OCI-LY7 (cell line): ENCODE data around the gene SLC24A4. TPM values are rescaled to one million over a fixed set of nuclear protein-coding genes. Genes with fewer than 3 reads are reported as not detected.

Source experiments
- BruUV-seq: library from RNA; stranded (reverse); fragments of 400-500 nt; replicated peaks from 2 replicates; lab custom pipeline; 2021; lab: Mats Ljungman, UMichigan
- CTCF ChIA-PET: fragments of 300-600 bp; sonication (Branson Sonifier 250); formaldehyde crosslinking; loops from one replicate; lab custom pipeline; 2022; ENCODE audit warnings: antibody characterized with exemption; ENCODE audit not compliant: unreplicated experiment; lab: Charles Lee
- POLR2A ChIA-PET: fragments of 300-600 bp; sonication (Branson Sonifier 250); formaldehyde crosslinking; loops from one replicate; lab custom pipeline; 2022; ENCODE audit warnings: antibody characterized with exemption; lab: Charles Lee
- DNase-seq: peaks from one replicate; pipeline ENCODE4 v3.0.0-alpha.2; 2015; ENCODE audit warnings: low spot score
- H2AFZ ChIP-seq: fragments of 200-600 bp; sonication (generic), shearing (Covaris generic); 2 replicates; pipeline ENCODE4 v1.6.1; 2014; ENCODE audit warnings: mild to moderate bottlenecking, antibody characterized with exemption, low read length, moderate library complexity
- H3K27ac ChIP-seq: fragments of 200-600 bp; sonication (generic); 2 replicates; pipeline ENCODE4 v1.5.1; 2014; ENCODE audit warnings: mixed run types, low read depth, mild to moderate bottlenecking, moderate library complexity, low read length, inconsistent platforms; ENCODE audit not compliant: poor library complexity, severe bottlenecking
- H3K36me3 ChIP-seq: fragments of 200-600 bp; sonication (generic); 2 replicates; pipeline ENCODE4 v1.6.1; 2014; ENCODE audit warnings: mild to moderate bottlenecking, antibody characterized with exemption, low read length, moderate library complexity, mixed read lengths; ENCODE audit not compliant: insufficient read depth
- H3K4me1 ChIP-seq: fragments of 200-600 bp; sonication (generic); 2 replicates; pipeline ENCODE4 v1.5.1; 2014; ENCODE audit warnings: mild to moderate bottlenecking, low read length; ENCODE audit not compliant: insufficient read depth, poor library complexity, severe bottlenecking
- H3K4me2 ChIP-seq: fragments of 200-600 bp; sonication (generic); 2 replicates; pipeline ENCODE4 v1.6.1; 2014; ENCODE audit warnings: mild to moderate bottlenecking, low read length
- H3K4me3 ChIP-seq: fragments of 200-600 bp; sonication (generic); 2 replicates; pipeline ENCODE4 v1.5.1; 2014; ENCODE audit warnings: mild to moderate bottlenecking, low read depth, low read length; ENCODE audit not compliant: poor library complexity, severe bottlenecking
- H3K79me2 ChIP-seq: fragments of 200-600 bp; sonication (generic); 2 replicates; pipeline ENCODE4 v1.6.1; 2016; ENCODE audit warnings: low read depth, mild to moderate bottlenecking, low read length, moderate library complexity, mixed read lengths; ENCODE audit not compliant: insufficient read depth
- H3K9me2 ChIP-seq: fragments of 200-600 bp; sonication (generic); 2 replicates; pipeline ENCODE4 v1.6.1; 2016; ENCODE audit warnings: mild to moderate bottlenecking, low read length, mixed read lengths; ENCODE audit not compliant: insufficient read depth
- H3K9me3 ChIP-seq: fragments of 200-600 bp; sonication (generic); 2 replicates; pipeline ENCODE4 v1.6.1; 2014; ENCODE audit warnings: mild to moderate bottlenecking, mixed run types, low read length, mixed read lengths
- H4K20me1 ChIP-seq: fragments of 200-600 bp; sonication (generic); 2 replicates; pipeline ENCODE4 v1.6.1; 2014; ENCODE audit warnings: mild to moderate bottlenecking, antibody characterized with exemption, low read length, moderate library complexity, mixed read lengths; ENCODE audit not compliant: insufficient read depth
- EZH2phosphoT487 ChIP-seq: fragments of 200-600 bp; sonication (generic); IDR thresholded peaks from 2 replicates; pipeline ENCODE4 v1.6.1; 2018; ENCODE audit warnings: low read depth, borderline replicate concordance, mild to moderate bottlenecking, mixed run types, antibody characterized with exemption, low read length, moderate library complexity, mixed read lengths
- intact Hi-C: fragments of 100-400 bp; cut with micrococcal nuclease; formaldehyde crosslinking; loops from one replicate; pipeline ENCODE4 v1.10.0; 2022; ENCODE audit not compliant: unreplicated experiment
- total RNA-seq, 2 experiments: library from RNA; depleted of rRNA in 1 of 2; stranded (reverse); fragments of >200 nt in 1 of 2; shearing (Covaris generic) in 1 of 2; gene quantifications; 2 replicates each; pipeline ENCODE4 v1.2.3, GENCODE V29; 2014 to 2022
- TF ChIP-seq, protein P1 (sequence below): fragments of 200-600 bp; sonication (generic); conservative IDR thresholded peaks from 2 replicates; pipeline ENCODE4 v1.5.1; 2014; ENCODE audit warnings: mild to moderate bottlenecking, antibody characterized with exemption, low read length, moderate library complexity, mixed read lengths

SLC24A4 gene
- total RNA-seq, 2 experiments from 2014 or later: not detected

DNA sequence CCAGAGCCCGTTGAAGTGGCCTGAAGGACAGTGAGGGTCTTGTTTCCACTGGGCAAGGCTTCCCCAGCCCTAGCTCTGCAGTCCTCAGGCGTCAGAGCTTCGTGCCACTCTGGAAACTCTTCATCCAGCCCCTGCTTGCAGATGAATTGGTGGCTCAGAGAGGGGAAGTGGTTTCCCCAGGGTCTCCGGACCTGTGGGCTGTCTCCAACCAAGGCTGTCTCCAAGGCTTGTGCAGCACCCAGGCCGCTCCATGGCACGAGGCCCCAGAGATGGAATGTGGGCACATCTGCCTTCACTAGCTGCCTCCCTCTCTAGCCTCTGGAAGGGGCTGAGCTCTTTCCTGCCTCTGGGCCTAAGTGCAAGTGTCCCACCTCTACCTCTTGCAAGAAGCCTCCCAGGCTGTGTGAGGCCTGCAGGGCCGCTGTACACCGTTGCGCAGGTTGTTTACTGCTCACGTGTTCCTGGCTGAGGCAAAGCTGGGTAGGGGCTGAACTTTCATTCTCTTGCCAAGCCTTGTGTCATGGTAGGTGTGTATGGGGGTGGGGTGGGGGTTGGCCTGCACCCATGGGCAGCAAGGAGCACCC lies 201.7 kb downstream of the SLC24A4 start:
- Histone ChIP-seq H2AFZ (no peak overlapping the region), H3K4me2 (no peak overlapping the region), H3K4me3 (no peak overlapping the region), H3K36me3 (no peaks in the 10 kb centered on the region), H4K20me1 (no peaks in the 10 kb centered on the region), H3K79me2 (no peaks in the 10 kb centered on the region), H3K27ac (no peak overlapping the region), H3K9me2 (no peaks in the 10 kb centered on the region), H3K9me3 (no peaks in the 10 kb centered on the region), H3K4me1 (no peaks in the 10 kb centered on the region)
- DNase-seq: no peak
- CTCF ChIA-PET: no interaction called here
- POLR2A ChIA-PET: no interaction called here
- no TSS peak for BruUV-seq
- intact Hi-C loops: no loop called here
- TF ChIP-seq, protein P1, sequence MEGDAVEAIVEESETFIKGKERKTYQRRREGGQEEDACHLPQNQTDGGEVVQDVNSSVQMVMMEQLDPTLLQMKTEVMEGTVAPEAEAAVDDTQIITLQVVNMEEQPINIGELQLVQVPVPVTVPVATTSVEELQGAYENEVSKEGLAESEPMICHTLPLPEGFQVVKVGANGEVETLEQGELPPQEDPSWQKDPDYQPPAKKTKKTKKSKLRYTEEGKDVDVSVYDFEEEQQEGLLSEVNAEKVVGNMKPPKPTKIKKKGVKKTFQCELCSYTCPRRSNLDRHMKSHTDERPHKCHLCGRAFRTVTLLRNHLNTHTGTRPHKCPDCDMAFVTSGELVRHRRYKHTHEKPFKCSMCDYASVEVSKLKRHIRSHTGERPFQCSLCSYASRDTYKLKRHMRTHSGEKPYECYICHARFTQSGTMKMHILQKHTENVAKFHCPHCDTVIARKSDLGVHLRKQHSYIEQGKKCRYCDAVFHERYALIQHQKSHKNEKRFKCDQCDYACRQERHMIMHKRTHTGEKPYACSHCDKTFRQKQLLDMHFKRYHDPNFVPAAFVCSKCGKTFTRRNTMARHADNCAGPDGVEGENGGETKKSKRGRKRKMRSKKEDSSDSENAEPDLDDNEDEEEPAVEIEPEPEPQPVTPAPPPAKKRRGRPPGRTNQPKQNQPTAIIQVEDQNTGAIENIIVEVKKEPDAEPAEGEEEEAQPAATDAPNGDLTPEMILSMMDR: no peak
- TF ChIP-seq EZH2phosphoT487: no peak

DNA sequence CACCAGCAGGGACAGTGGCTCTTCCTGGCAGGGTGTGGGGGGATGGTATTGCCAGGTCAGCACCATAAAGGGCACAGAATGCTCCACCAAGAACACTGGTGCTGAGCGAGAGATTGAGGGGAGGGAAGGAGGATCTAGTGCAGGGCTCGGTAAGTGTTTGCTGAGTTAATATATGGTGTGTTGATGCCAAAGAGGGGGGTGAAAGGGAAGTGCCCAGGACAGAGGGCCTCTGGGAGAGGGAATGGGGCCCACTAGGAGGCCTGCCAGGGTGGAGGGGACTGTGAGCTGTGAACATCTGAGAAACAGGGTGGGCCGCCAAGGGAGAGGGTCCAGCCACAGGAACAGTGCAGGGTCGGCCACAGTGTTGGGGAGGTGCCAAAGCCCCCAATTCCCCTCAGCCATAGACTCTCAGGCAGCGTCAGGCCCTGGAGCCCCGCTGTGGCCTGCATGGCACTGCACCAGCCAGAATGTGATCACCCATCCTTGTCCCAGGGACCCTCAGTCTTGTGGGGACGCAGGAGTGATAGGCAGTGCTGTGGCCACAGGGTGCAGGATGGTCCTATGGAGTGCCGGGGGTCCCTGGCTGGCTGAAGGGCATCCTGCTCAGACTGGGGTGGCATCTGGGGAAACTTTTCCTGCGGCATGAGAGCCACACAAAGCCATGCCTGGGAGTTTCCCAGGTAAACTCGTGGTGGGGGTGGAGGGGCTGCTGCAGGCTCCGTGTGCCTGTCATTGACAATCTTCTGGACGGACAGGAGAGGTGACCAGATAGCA lies 202.5 kb downstream of the SLC24A4 start:
- POLR2A ChIA-PET: no interaction called here
- BruUV-seq: no TSS peak
- Histone ChIP-seq H3K4me2 (no peak overlapping the region), H3K36me3 (no peaks in the 10 kb centered on the region), H4K20me1 (no peaks in the 10 kb centered on the region), H3K9me3 (no peaks in the 10 kb centered on the region), H2AFZ (no peak overlapping the region), H3K9me2 (no peaks in the 10 kb centered on the region), H3K4me1 (no peaks in the 10 kb centered on the region), H3K79me2 (no peaks in the 10 kb centered on the region), H3K4me3 (no peak overlapping the region), H3K27ac (no peak overlapping the region)
- CTCF ChIA-PET: no interaction called here
- DNase-seq: no peak
- TF ChIP-seq, protein P1: no peak
- no peak for TF ChIP-seq EZH2phosphoT487
- intact Hi-C loops: no loop called here

DNA sequence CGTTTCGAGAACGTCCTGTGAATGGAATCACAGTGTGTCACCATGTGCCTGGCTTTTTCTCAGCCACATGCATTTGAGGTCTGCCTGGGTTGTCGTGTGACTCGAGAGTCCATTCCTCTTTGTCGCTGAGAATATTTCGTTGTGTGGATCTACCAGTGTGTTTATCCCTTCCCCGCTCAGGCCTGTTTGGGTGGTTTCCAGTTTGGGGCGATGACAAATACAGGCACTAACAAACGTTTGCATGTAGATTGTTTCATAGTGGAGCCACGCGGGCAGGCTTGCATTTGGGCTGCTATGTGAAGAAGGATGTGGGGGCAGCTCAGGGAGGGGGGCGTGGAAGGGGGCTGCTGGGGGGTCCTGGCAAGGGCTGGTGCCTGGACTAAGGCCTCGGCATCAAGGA lies 204.8 kb downstream of the SLC24A4 start:
- no peaks in the 10 kb centered on the region for H3K79me2 ChIP-seq
- no peak for TF ChIP-seq EZH2phosphoT487
- TF ChIP-seq, protein P1: no peak
- no peak overlapping the region for H2AFZ ChIP-seq
- no peak for DNase-seq
- no peaks in the 10 kb centered on the region for H3K9me2 ChIP-seq
- H3K36me3 ChIP-seq: no peaks in the 10 kb centered on the region
- POLR2A ChIA-PET: no interaction called here
- intact Hi-C loops: no loop called here
- no peak overlapping the region for H3K4me3 ChIP-seq
- BruUV-seq: no TSS peak
- no peaks in the 10 kb centered on the region for H3K4me1 ChIP-seq
- CTCF ChIA-PET: no interaction called here
- H3K9me3 ChIP-seq: no peaks in the 10 kb centered on the region
- no peak overlapping the region for H3K4me2 ChIP-seq
- no peaks in the 10 kb centered on the region for H4K20me1 ChIP-seq
- H3K27ac ChIP-seq: no peak overlapping the region
